A673 (cell line): ENCODE data around the gene CCBE1. TPM values are rescaled to one million over a fixed set of nuclear protein-coding genes. Genes with fewer than 3 reads are reported as not detected.

Experiments used
- BruUV-seq: library from RNA; stranded (reverse); fragments of 400-500 nt; replicated peaks from 2 replicates; lab custom pipeline; 2021; lab: Mats Ljungman, UMichigan
- CTCF ChIA-PET: fragments of 300-600 bp; sonication (Branson Sonifier 250); formaldehyde crosslinking; loops from one replicate; lab custom pipeline; 2022; ENCODE audit warnings: antibody characterized with exemption; lab: Charles Lee
- POLR2A ChIA-PET: fragments of 300-600 bp; sonication (Branson Sonifier 250); formaldehyde crosslinking; loops from one replicate; lab custom pipeline; 2022; ENCODE audit warnings: antibody characterized with exemption; ENCODE audit not compliant: low non-redundant PET; lab: Charles Lee
- DNase-seq: peaks from one replicate; pipeline ENCODE4 v3.0.0-alpha.2; 2015; ENCODE audit warnings: low spot score
- H3K27ac ChIP-seq: fragments of 200-600 bp; sonication (generic); 2 replicates; pipeline ENCODE4 v1.5.1; 2016; ENCODE audit warnings: mixed run types, low read depth, mild to moderate bottlenecking, mixed read lengths, antibody characterized with exemption, low read length; ENCODE audit not compliant: poor library complexity, severe bottlenecking
- H3K27me3 ChIP-seq: fragments of 200-600 bp; sonication (generic); replicated peaks from 2 replicates; pipeline ENCODE4 v1.6.1; 2017; ENCODE audit warnings: mixed run types, low read depth, mild to moderate bottlenecking, mixed read lengths, antibody characterized with exemption, low read length; ENCODE audit not compliant: insufficient read depth, poor library complexity
- H3K36me3 ChIP-seq: fragments of 200-600 bp; sonication (generic); 2 replicates; pipeline ENCODE4 v1.6.1; 2016; ENCODE audit warnings: mixed run types, mild to moderate bottlenecking, mixed read lengths, antibody characterized with exemption, low read length; ENCODE audit not compliant: insufficient read depth, poor library complexity, severe bottlenecking
- H3K4me1 ChIP-seq: fragments of 200-600 bp; sonication (generic); 2 replicates; pipeline ENCODE4 v1.6.1; 2017; ENCODE audit warnings: mixed run types, mild to moderate bottlenecking, mixed read lengths, antibody characterized with exemption, low read length; ENCODE audit not compliant: insufficient read depth, poor library complexity, severe bottlenecking
- H3K4me3 ChIP-seq: fragments of 200-600 bp; sonication (generic); 2 replicates; pipeline ENCODE4 v1.5.1; 2016; ENCODE audit warnings: low read depth, mixed run types, mild to moderate bottlenecking, mixed read lengths, low read length; ENCODE audit not compliant: poor library complexity, severe bottlenecking
- H3K9me3 ChIP-seq: fragments of 200-600 bp; sonication (generic); 2 replicates; pipeline ENCODE4 v1.6.1; 2016; ENCODE audit warnings: mixed run types, low read depth, mild to moderate bottlenecking, mixed read lengths, antibody characterized with exemption, low read length; ENCODE audit not compliant: poor library complexity, severe bottlenecking
- EZH2 ChIP-seq: fragments of 200-600 bp; sonication (generic); IDR thresholded peaks from 2 replicates; pipeline ENCODE4 v1.6.1; 2017; ENCODE audit warnings: borderline replicate concordance, low read depth, mild to moderate bottlenecking, mixed read lengths, antibody characterized with exemption, low read length; ENCODE audit not compliant: poor library complexity, severe bottlenecking
- intact Hi-C: fragments of 100-400 bp; cut with micrococcal nuclease; formaldehyde crosslinking; loops from one replicate; pipeline ENCODE4 v1.10.0; 2022; ENCODE audit not compliant: unreplicated experiment
- total RNA-seq: library from RNA; stranded (reverse); gene quantifications from 2 replicates; pipeline ENCODE4 v1.2.3, GENCODE V29; 2021
- TF ChIP-seq, protein P1 (sequence below): fragments of 300-800, 200-600 bp; sonication (generic); conservative IDR thresholded peaks from 2 replicates; pipeline ENCODE4 v1.5.1; 2017; ENCODE audit warnings: low read depth, mild to moderate bottlenecking, antibody characterized with exemption, low read length, moderate library complexity, mixed read lengths

Gene CCBE1
- total RNA-seq, 1 experiment from 2014 or later, result not detected

DNA sequence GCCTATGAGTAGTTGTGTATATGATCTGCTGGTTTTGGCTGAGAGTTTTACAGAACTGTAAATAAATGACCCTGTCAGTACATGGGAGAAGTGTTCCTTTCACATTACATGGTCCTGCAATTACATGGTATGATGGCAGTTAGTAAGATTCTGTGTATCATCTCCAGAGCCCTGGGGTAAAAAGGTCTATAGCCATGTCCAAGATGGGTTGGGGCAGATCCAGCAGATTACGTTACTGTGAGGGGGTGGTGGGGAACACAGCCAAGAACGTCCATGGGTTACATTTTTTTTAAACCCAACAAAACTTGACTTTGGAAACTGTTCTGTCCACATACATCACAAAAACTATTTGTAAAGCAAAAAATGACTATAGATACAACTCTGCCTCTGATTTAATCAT, 274.0 kb downstream of the CCBE1 start:
- Histone ChIP-seq H3K36me3 (no peaks in the 10 kb centered on the region), H3K27ac (no peak overlapping the region), H3K4me1 (peaks cover 6% of the 10 kb centered on the region), H3K9me3 (no peaks in the 10 kb centered on the region), H3K4me3 (no peak overlapping the region), H3K27me3 (no peaks in the 10 kb centered on the region)
- DNase-seq, result no peak
- ChIA-PET POLR2A (no interaction called here), CTCF (no interaction called here)
- TF ChIP-seq EZH2, result no peak
- TF ChIP-seq, protein P1, sequence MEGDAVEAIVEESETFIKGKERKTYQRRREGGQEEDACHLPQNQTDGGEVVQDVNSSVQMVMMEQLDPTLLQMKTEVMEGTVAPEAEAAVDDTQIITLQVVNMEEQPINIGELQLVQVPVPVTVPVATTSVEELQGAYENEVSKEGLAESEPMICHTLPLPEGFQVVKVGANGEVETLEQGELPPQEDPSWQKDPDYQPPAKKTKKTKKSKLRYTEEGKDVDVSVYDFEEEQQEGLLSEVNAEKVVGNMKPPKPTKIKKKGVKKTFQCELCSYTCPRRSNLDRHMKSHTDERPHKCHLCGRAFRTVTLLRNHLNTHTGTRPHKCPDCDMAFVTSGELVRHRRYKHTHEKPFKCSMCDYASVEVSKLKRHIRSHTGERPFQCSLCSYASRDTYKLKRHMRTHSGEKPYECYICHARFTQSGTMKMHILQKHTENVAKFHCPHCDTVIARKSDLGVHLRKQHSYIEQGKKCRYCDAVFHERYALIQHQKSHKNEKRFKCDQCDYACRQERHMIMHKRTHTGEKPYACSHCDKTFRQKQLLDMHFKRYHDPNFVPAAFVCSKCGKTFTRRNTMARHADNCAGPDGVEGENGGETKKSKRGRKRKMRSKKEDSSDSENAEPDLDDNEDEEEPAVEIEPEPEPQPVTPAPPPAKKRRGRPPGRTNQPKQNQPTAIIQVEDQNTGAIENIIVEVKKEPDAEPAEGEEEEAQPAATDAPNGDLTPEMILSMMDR, result no peak
- intact Hi-C loops, result no loop called here
- no TSS peak for BruUV-seq

- Histone ChIP-seq H3K4me1 (peaks cover 6% of the 10 kb centered on the region), H3K27ac (no peak overlapping the region), H3K4me3 (no peak overlapping the region), H3K36me3 (no peaks in the 10 kb centered on the region), H3K9me3 (no peaks in the 10 kb centered on the region), H3K27me3 (no peaks in the 10 kb centered on the region)
- ChIA-PET CTCF (no interaction called here), POLR2A (no interaction called here)
- TF ChIP-seq, protein P1, result no peak
- TF ChIP-seq EZH2, result no peak
- intact Hi-C loops, result no loop called here
- no TSS peak for BruUV-seq
- no peak for DNase-seq
Observed at GRCh38 chr18:59420244-59420643, 277.0 kb downstream of the CCBE1 start.

DNA sequence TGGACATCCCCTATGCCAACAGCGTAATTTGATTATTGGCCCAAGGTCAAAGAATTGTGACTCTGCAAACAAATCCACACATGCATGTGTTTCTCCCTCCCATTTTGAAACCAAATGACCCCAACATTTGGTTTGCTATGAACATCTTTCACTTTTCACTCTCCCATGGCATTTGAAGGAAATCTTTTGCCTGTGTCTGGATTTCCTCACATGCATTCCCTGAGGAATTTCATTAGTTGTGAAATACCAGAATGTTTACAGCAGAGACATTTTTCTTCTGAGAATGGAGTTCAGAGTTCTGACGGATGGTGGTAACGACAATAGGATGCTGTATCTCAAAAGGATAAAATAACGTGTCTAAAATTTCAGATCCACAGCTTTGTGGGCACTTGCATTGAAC, 277.8 kb downstream of the CCBE1 start:
- BruUV-seq, result no TSS peak
- no peak for TF ChIP-seq EZH2
- TF ChIP-seq, protein P1, result no peak
- H3K27me3 ChIP-seq, result no peaks in the 10 kb centered on the region
- H3K36me3 ChIP-seq, result no peaks in the 10 kb centered on the region
- no peak overlapping the region for H3K27ac ChIP-seq
- intact Hi-C loops, result no loop called here
- POLR2A ChIA-PET, result no interaction called here
- CTCF ChIA-PET, result no interaction called here
- H3K4me3 ChIP-seq, result no peak overlapping the region
- H3K9me3 ChIP-seq, result no peaks in the 10 kb centered on the region
- no peak for DNase-seq
- H3K4me1 ChIP-seq, result peaks cover 6% of the 10 kb centered on the region
